Suppressor macrophage treated with lipopolysaccharide for 4 hours (primary cell): ENCODE results near the gene IL27RA.
"Not testable (repeated sequence)": the region's sequence is repeated elsewhere in the genome, so short reads cannot be mapped to it uniquely, and the experiment has no call there.

Experiments
- DNase-seq: peaks from one replicate; pipeline ENCODE4 v3.0.0-alpha.2; 2020

The IL27RA gene

GRCh38 chr19:14000691-14001375 is 30.7 kb upstream of the IL27RA start:
- DNase-seq, result no peak

- no peak for DNase-seq
These were observed 28.9 kb upstream of the IL27RA start for GRCh38 chr19:14002571-14003250.

GRCh38 chr19:14003251-14004055 is 28.1 kb upstream of the IL27RA start:
- peak; percentile 39 for DNase-seq

GRCh38 chr19:14004619-14005348 is 26.8 kb upstream of the IL27RA start:
- DNase-seq, result peak; percentile 86

- peak; percentile 90 for DNase-seq
These were observed 26.0 kb upstream of the IL27RA start for GRCh38 chr19:14005349-14006084.

- peak; percentile 99 for DNase-seq
These were observed 25.3 kb upstream of the IL27RA start, which contains the start of gene RFX1 for GRCh38 chr19:14006085-14006765. RFX1 (minus strand) TSS chr19:14006320; CDS start chr19:13993843, 12,477 bp downstream.

- no peak for DNase-seq
These were observed 24.6 kb upstream of the IL27RA start for GRCh38 chr19:14006766-14007562.

GRCh38 chr19:14012378-14012915 is 19.1 kb upstream of the IL27RA start:
- DNase-seq, result no peak

- no peak for DNase-seq
These were observed 16.0 kb upstream of the IL27RA start for GRCh38 chr19:14015524-14016035.

GRCh38 chr19:14019100-14019499 is 12.5 kb upstream of the IL27RA start:
- peak; percentile 40 for DNase-seq

- DNase-seq, result not testable (repeated sequence)
These were observed 11.8 kb upstream of the IL27RA start for GRCh38 chr19:14019739-14020138.

- no peak for DNase-seq
These were observed 10.1 kb upstream of the IL27RA start for GRCh38 chr19:14021474-14021873.

GRCh38 chr19:14022469-14022868 is 9.1 kb upstream of the IL27RA start:
- DNase-seq, result no peak

- DNase-seq, result peak; percentile 78
These were observed 7.9 kb upstream of the IL27RA start for GRCh38 chr19:14023404-14024235.

GRCh38 chr19:14026652-14027192 is 4.8 kb upstream of the IL27RA start:
- not testable (repeated sequence) for DNase-seq

- no peak for DNase-seq
These were observed 3.6 kb upstream of the IL27RA start, which contains the start of gene RLN3 for GRCh38 chr19:14027856-14028450. RLN3 (plus strand) TSS chr19:14028148; CDS start chr19:14028205, 57 bp downstream.

GRCh38 chr19:14028901-14029300 is 2.7 kb upstream of the IL27RA start:
- no peak for DNase-seq

GRCh38 chr19:14030997-14031718 is 404 bp upstream of the IL27RA start:
- no peak for DNase-seq
